ENCODE results near the gene FAM13C. TPM values are rescaled to one million over a fixed set of nuclear protein-coding genes. Genes with fewer than 3 reads are reported as not detected.
"Not testable (repeated sequence)": the region's sequence is repeated elsewhere in the genome, so short reads cannot be mapped to it uniquely, and the experiment has no call there.

FAM13C gene
- total RNA-seq = 10.7 TPM

DNA sequence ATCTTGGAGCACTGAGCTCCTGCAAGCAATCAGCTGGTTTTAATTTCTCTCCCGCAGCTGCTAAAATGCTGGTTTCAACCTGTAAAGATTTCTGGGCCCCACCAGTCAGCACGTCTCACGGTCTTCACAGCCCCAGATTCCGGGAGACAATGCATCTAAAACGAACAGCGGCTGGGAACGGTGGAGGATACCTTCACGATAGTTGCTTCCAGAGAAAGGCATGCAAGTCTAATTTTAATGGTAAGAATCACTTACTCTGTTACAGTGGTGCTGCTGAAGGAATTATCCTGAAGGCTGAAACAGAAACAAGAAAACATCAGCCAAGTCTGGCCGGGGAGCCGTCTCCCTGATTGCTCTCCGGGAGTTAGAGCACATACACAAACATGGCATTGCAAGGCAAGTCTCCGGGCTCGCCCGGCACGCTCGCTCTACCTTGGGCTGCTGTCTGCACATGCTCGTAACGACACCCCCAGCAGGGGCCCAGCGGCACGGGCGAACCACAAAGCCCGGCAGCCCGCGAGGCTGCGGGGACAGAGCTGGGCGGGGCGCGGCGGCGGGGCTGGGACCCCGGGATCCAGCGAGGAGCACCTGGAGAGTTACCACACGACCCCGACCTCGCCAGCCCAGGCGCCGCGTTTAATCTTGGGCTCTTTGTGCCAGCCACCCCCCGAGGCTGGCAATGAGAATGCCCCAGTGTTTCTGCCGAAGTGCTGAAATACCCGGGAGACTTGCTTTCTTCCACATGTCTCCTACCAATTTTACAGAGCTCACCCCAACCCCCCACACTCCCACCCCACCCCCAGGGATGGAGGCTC, at the start of gene FAM13C:
Gene FAM13C, minus strand, starts transcription at position 406 of the 815 bp plus-strand sequence. Its CDS starts 89 bp downstream, at position 317.
- Histone ChIP-seq H3K27ac (peak within 1 kb of the TSS; percentile 70 to 71), H3K4me1 (peaks cover 0 to 3% of the 10 kb centered on the region in 2 donors), H3K9me3 (no peaks in the 10 kb centered on the region), H3K36me3 (no peaks in the 10 kb centered on the region), H3K27me3 (no peaks in the 10 kb centered on the region), H3K4me3 (peak within 1 kb of the TSS; percentile 63 to 72)
- TF ChIP-seq, protein P1, sequence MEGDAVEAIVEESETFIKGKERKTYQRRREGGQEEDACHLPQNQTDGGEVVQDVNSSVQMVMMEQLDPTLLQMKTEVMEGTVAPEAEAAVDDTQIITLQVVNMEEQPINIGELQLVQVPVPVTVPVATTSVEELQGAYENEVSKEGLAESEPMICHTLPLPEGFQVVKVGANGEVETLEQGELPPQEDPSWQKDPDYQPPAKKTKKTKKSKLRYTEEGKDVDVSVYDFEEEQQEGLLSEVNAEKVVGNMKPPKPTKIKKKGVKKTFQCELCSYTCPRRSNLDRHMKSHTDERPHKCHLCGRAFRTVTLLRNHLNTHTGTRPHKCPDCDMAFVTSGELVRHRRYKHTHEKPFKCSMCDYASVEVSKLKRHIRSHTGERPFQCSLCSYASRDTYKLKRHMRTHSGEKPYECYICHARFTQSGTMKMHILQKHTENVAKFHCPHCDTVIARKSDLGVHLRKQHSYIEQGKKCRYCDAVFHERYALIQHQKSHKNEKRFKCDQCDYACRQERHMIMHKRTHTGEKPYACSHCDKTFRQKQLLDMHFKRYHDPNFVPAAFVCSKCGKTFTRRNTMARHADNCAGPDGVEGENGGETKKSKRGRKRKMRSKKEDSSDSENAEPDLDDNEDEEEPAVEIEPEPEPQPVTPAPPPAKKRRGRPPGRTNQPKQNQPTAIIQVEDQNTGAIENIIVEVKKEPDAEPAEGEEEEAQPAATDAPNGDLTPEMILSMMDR (IDR thresholded peaks at IDR 0.05) = no peak
- intact Hi-C loops (cut with DNase I) = no loop called here
- DNase-seq (ENCODE audit: low spot score in 2 of 2) = peak; percentile 11 to 79

DNA sequence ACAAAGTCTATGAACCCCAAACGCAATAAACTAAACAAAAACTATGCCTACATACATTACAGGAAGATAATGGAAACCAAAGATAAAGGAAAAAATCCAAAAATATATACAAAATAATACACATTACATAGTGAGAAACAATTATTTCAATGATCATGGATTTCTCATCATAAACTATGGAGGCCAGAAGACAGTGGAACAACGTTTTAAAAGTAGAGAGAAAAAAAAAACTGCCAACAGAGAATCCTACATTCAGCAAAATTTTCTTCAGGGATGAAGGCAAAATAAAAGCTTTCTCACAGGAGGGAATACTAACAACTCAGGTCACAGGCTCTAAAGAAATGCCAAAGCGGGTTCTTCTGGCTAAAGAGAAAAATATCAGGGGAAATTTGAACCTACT, 42.9 kb upstream of the FAM13C start:
- Histone ChIP-seq H3K36me3 (no peaks in the 10 kb centered on the region), H3K4me1 (no peaks in the 10 kb centered on the region), H3K9me3 (peaks cover 0 to 21% of the 10 kb centered on the region in 2 donors), H3K4me3 (no peak overlapping the region), H3K27ac (no peak overlapping the region), H3K27me3 (no peaks in the 10 kb centered on the region)
- no peak for DNase-seq (ENCODE audit: low spot score in 2 of 2)
- intact Hi-C loops (cut with DNase I) = no loop called here
- TF ChIP-seq, protein P1 (IDR thresholded peaks at IDR 0.05) = no peak

DNA sequence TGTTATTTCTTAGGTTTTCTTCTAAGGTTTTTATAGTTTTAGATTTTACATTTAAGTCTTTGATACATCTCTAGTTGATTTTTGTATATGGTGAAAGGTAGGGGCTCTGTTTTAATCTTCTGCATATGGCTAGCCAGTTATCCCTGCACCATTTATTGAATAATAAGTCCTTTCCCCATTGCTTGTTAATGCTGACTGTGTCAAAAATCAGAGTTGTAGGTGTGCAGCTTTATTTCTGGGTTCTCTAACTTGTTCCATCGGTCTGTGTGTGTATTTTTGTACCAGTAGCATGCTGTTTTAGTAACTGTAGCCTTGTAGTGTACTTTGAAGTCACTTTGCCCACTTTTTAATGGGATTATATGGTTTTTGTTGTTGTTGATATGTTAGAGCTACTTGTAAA, 37.9 kb upstream of the FAM13C start:
- DNase-seq (ENCODE audit: low spot score in 2 of 2) = no peak
- Histone ChIP-seq H3K4me3 (no peak overlapping the region), H3K36me3 (no peaks in the 10 kb centered on the region), H3K9me3 (peaks cover 0 to 20% of the 10 kb centered on the region in 2 donors), H3K27me3 (no peaks in the 10 kb centered on the region), H3K4me1 (no peaks in the 10 kb centered on the region), H3K27ac (no peak overlapping the region)
- TF ChIP-seq, protein P1 (IDR thresholded peaks at IDR 0.05) = no peak
- intact Hi-C loops (cut with DNase I) = no loop called here

DNA sequence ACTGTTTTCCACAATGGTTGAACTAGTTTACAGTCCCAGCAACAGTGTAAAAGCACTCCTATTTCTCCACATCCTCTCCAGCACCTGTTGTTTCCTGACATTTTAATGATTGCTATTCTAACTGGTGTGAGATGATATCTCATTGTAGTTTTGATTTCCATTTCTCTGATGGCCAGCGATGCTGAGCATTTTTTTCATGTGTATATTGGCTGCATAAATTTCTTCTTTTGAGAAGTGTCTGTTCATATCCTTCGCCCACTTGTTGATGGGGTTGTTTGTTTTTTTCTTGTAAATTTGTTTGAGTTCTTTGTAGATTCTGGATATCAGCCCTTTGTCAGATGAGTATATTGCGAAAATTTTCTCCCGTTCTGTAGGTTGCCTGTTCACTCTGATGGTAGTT, 37.0 kb upstream of the FAM13C start:
- peaks cover 0 to 11% of the 10 kb centered on the region in 2 donors for H3K9me3 ChIP-seq
- H3K27ac ChIP-seq; intact Hi-C loops (cut with DNase I); H3K4me3 ChIP-seq; H3K27me3 ChIP-seq; H3K4me1 ChIP-seq; H3K36me3 ChIP-seq; DNase-seq (ENCODE audit: low spot score in 2 of 2): not testable (repeated sequence)

DNA sequence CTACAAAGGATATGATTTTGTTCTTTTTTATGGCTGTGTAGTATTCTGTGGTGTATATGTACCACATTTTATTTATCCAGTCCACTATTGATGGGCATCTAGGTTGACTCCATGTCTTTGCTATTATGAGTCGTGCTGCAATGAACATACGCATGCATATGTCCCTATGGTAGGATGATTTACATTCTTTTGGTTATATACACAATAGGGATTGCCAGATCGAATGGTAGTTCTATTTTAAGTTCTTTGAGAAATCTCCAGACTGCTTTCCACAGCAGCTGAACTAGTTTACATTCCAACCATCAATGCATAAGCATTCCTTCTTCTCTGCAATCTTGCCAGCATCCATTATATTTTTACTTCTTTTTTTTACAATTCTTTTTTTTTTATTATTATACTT, 35.6 kb upstream of the FAM13C start:
- H3K9me3 ChIP-seq = peaks cover 0 to 11% of the 10 kb centered on the region in 2 donors
- no peak overlapping the region for H3K27ac ChIP-seq
- H3K36me3 ChIP-seq = no peaks in the 10 kb centered on the region
- DNase-seq (ENCODE audit: low spot score in 2 of 2) = no peak
- no peaks in the 10 kb centered on the region for H3K4me1 ChIP-seq
- no peak overlapping the region for H3K4me3 ChIP-seq
- intact Hi-C loops (cut with DNase I) = no loop called here
- TF ChIP-seq, protein P1 (IDR thresholded peaks at IDR 0.05) = no peak
- H3K27me3 ChIP-seq = no peaks in the 10 kb centered on the region

DNA sequence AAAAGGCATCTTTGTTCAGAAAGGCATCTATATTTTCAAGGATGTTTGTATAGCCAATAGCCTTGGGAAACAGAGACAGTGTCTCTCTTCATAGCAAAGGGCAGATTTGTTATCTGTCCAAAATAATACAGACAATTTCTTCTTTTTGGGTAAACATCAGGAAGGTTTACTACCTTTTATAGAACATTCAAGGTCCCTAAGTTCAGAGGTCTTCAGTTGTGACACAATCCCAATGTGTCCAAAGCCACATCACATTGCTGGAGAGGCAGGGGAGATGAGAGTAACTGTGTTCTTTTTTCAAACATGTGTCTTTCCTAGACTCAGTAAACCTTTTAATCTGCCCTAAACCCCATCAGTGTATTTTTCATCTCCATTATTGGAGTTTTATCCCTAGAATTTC, 33.6 kb upstream of the FAM13C start:
- H3K27ac ChIP-seq = no peak overlapping the region
- no peak for DNase-seq (ENCODE audit: low spot score in 2 of 2)
- TF ChIP-seq, protein P1 (IDR thresholded peaks at IDR 0.05) = no peak
- no peaks in the 10 kb centered on the region for H3K27me3 ChIP-seq
- no peaks in the 10 kb centered on the region for H3K4me1 ChIP-seq
- H3K36me3 ChIP-seq = no peaks in the 10 kb centered on the region
- intact Hi-C loops (cut with DNase I) = no loop called here
- peaks cover 0 to 10% of the 10 kb centered on the region in 2 donors for H3K9me3 ChIP-seq
- no peak overlapping the region for H3K4me3 ChIP-seq

Measured in ascending aorta (tissue), 2 donors.